Measurements from ENCODE around the gene AMZ1.

GRCh38 chr7:2757904-2758672 is 70.1 kb downstream of the AMZ1 start:
- no peak for TF ChIP-seq CTCF (IDR thresholded peaks at IDR 0.05 in 8 of 11, conservative IDR thresholded peaks at IDR 0.05 in 3 of 11)
- TF ChIP-seq POLR2A (IDR thresholded peaks at IDR 0.05): no peak
- peak in 1 of 3 donors; percentile 41 for TF ChIP-seq POLR2AphosphoS5 (IDR thresholded peaks at IDR 0.05)

All from spleen (tissue), 7 donors.